ENCODE measurements around the gene ZFYVE19. TPM values are rescaled to one million over a fixed set of nuclear protein-coding genes. Genes with fewer than 3 reads are reported as not detected.

ZFYVE19 gene
- total RNA-seq, 1 donor from 2014 or later, result 34.4 TPM

DNA sequence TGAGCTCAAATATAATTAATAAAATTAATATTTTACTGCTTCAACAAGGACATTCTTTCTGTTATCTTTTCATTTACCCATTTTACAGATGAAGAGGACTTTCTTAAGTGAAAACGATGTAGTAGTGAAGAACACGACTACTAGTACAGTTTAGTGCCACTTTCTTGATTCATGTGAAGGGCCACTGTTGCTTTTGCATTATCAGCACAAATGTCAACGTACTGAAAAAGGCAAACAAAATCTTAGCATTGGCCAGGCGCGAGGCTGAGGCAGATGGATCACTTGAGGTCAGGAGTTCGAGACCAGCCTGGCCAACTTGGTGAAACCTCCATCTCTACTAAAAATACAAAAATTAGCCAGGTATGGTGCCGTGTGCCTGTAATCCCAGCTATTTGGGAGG lies 12.2 kb downstream of the ZFYVE19 start:
- intact Hi-C loops (cut with DNase I), result no loop called here
- no peak for DNase-seq (ENCODE audit: extremely low spot score in 2 of 2)
- H3K4me1 ChIP-seq, result no peaks in the 10 kb centered on the region
- no peaks in the 10 kb centered on the region for H3K9me3 ChIP-seq
- H3K27ac ChIP-seq, result no peak overlapping the region
- H3K36me3 ChIP-seq, result peaks cover 0 to 5% of the 10 kb centered on the region in 2 donors
- TF ChIP-seq POLR2AphosphoS5 (IDR thresholded peaks at IDR 0.05; ENCODE audit: insufficient read depth in 1 of 2, low read depth in 1 of 2) (no peak), POLR2A (IDR thresholded peaks at IDR 0.05) (no peak)
- TF ChIP-seq, protein P1, sequence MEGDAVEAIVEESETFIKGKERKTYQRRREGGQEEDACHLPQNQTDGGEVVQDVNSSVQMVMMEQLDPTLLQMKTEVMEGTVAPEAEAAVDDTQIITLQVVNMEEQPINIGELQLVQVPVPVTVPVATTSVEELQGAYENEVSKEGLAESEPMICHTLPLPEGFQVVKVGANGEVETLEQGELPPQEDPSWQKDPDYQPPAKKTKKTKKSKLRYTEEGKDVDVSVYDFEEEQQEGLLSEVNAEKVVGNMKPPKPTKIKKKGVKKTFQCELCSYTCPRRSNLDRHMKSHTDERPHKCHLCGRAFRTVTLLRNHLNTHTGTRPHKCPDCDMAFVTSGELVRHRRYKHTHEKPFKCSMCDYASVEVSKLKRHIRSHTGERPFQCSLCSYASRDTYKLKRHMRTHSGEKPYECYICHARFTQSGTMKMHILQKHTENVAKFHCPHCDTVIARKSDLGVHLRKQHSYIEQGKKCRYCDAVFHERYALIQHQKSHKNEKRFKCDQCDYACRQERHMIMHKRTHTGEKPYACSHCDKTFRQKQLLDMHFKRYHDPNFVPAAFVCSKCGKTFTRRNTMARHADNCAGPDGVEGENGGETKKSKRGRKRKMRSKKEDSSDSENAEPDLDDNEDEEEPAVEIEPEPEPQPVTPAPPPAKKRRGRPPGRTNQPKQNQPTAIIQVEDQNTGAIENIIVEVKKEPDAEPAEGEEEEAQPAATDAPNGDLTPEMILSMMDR (IDR thresholded peaks at IDR 0.05), result no peak
- no peaks in the 10 kb centered on the region for H3K27me3 ChIP-seq
- no peak overlapping the region for H3K4me3 ChIP-seq

DNA sequence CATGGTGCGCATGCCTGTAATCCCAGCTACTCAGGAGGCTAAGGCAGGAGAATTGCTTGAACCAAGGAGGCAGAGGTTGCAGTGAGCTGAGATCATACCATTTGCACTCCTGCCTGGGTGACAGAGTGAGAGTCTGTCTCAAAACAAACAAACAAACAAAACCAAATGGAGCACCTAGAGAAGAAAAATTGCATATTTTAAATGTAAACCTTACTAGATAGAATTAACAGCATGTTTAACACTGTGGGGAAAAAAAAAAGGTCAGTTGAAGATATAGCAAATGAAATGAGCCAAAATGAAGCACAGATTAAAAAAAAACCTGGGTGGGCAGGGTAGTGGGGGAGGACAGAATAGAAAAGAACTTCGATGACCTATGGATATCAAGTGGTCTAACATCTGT lies 14.3 kb downstream of the ZFYVE19 start:
- TF ChIP-seq, protein P1 (IDR thresholded peaks at IDR 0.05), result no peak
- no peak for TF ChIP-seq POLR2A (IDR thresholded peaks at IDR 0.05)
- TF ChIP-seq POLR2AphosphoS5 (IDR thresholded peaks at IDR 0.05; ENCODE audit: insufficient read depth in 1 of 2, low read depth in 1 of 2), result no peak
- Histone ChIP-seq H3K36me3 (no peaks in the 10 kb centered on the region), H3K9me3 (no peaks in the 10 kb centered on the region), H3K27ac (no peak overlapping the region), H3K27me3 (no peaks in the 10 kb centered on the region), H3K4me3 (no peak overlapping the region), H3K4me1 (no peaks in the 10 kb centered on the region)
- no peak for DNase-seq (ENCODE audit: extremely low spot score in 2 of 2)
- intact Hi-C loops (cut with DNase I), result no loop called here

DNA sequence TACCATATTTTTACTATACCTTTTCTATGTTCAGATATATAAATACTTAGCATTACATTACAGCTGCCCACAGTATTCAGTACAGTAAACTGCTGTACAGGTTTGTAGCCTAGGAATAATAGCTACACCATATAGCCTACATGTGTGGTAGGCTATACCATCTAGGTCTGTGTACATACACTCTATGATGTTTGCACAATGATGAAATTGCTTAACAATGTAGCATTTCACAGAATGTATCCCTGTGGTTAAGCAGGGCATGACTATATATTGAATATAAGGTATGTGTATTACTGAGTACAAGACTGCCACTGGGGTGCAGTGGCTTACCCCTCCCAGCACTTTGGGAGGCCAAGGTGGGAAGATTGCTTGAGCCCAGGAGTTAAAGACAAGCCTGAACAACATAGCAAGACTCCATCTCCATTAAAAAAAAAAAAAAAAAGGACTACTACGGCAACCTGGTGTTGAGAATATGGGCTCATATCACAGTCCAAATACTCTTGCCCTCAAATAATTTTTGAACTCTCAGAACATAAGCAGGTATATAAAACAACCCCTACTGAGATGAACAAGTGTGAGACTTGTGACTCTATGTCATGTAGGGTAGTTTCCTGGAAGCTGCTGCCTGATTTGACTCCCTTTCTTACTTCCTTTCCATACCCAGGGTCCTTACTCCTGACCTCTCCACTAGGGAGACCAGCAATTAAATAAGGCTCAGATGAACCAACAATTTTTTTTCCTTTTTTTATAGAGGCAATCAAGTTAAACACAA lies 16.9 kb downstream of the ZFYVE19 start:
- no peaks in the 10 kb centered on the region for H3K36me3 ChIP-seq
- intact Hi-C loops (cut with DNase I), result no loop called here
- no peak for DNase-seq (ENCODE audit: extremely low spot score in 2 of 2)
- no peak for TF ChIP-seq POLR2AphosphoS5 (IDR thresholded peaks at IDR 0.05; ENCODE audit: insufficient read depth in 1 of 2, low read depth in 1 of 2)
- no peak for TF ChIP-seq POLR2A (IDR thresholded peaks at IDR 0.05)
- TF ChIP-seq, protein P1 (IDR thresholded peaks at IDR 0.05), result no peak
- H3K4me1 ChIP-seq, result no peaks in the 10 kb centered on the region
- H3K27me3 ChIP-seq, result no peaks in the 10 kb centered on the region
- no peak overlapping the region for H3K27ac ChIP-seq
- no peaks in the 10 kb centered on the region for H3K9me3 ChIP-seq
- H3K4me3 ChIP-seq, result no peak overlapping the region

DNA sequence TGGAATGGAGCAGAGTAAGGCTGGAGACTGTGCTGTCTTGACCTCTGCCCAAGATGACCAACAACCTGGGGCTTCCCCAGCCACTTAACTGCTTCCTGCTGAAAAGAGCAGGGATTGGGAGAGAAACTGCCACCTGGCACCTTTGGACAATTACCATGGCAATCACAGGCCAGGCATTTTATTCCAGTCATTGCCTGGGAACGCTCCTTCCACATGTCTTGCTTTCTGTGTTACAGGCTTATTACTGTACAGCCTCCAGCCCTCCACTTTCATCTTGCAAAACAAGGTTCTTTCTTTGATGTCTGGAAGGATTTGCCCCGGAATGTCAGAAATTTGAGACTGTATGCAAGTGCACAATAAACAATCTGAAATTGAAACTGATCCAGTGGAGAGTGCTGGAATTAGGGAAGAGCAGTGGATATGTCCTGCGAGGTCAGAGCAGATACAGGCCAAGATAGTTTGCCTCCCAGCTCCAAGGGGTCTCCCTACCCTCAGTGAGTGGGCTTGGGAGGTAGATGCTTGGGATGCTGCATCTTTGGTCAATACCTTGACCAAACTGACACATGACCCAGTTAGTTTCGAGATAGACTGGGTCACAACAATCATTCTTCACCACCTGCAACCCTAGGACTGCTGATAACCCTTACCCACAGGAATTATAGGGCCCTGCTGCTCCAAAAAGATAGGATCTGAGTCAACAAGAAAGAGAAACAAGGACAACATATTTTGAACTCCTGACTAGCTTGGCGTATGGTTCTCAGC lies 19.0 kb downstream of the ZFYVE19 start:
- Histone ChIP-seq H3K4me3 (no peak overlapping the region), H3K4me1 (no peaks in the 10 kb centered on the region), H3K36me3 (no peaks in the 10 kb centered on the region), H3K9me3 (no peaks in the 10 kb centered on the region), H3K27me3 (no peaks in the 10 kb centered on the region), H3K27ac (no peak overlapping the region)
- TF ChIP-seq, protein P1 (IDR thresholded peaks at IDR 0.05), result no peak
- TF ChIP-seq POLR2AphosphoS5 (IDR thresholded peaks at IDR 0.05; ENCODE audit: insufficient read depth in 1 of 2, low read depth in 1 of 2) (no peak), POLR2A (IDR thresholded peaks at IDR 0.05) (no peak)
- intact Hi-C loops (cut with DNase I), result no loop called here
- no peak for DNase-seq (ENCODE audit: extremely low spot score in 2 of 2)
